ENCODE results near the gene ICAM1. TPM values are rescaled to one million over a fixed set of nuclear protein-coding genes. Genes with fewer than 3 reads are reported as not detected.

ICAM1 gene
- total RNA-seq, 1 experiment from 2014 or later, result 136 TPM

GRCh38 chr19:10329555-10329954 is 58.6 kb downstream of the ICAM1 start:
- H3K27ac ChIP-seq (ENCODE audit: low read length), result no peak overlapping the region
- ATAC-seq (no peak), DNase-seq (ENCODE audit: low read depth, low spot score) (no peak)
- in situ Hi-C loops (cut with HindIII; ENCODE audit: low pct_unique_long_range_greater_than_20kb, low sequenced_read_pairs) (no loop called here), intact Hi-C loops (cut with micrococcal nuclease; ENCODE audit: unreplicated experiment) (no loop called here)
- no peaks in the 10 kb centered on the region for H3K27me3 ChIP-seq (ENCODE audit: control insufficient read depth, insufficient read depth, low read length)
- no TSS peak for BruUV-seq (replicated peaks)
- POLR2A ChIA-PET, result no interaction called here
- CTCF ChIA-PET, result no interaction called here
- peaks cover 12% of the 10 kb centered on the region for H3K36me3 ChIP-seq (ENCODE audit: control insufficient read depth, insufficient read depth, low read length)
- no peak overlapping the region for H3K4me3 ChIP-seq (ENCODE audit: low read depth in 2 of 2, low read length in 2 of 2)
- H3K4me1 ChIP-seq (ENCODE audit: control insufficient read depth, insufficient read depth, low read length), result peaks cover 5% of the 10 kb centered on the region; the same call in 1 of the 2 replicates
- TF ChIP-seq POLR2AphosphoS5 (IDR thresholded peaks at IDR 0.05; ENCODE audit: low read depth, low read length) (no peak), TCF7L2 (IDR thresholded peaks at IDR 0.05; ENCODE audit: low read depth, low read length) (no peak), CTCF (IDR thresholded peaks at IDR 0.05) (no peak), SIN3A (IDR thresholded peaks at IDR 0.05; ENCODE audit: borderline replicate concordance, insufficient read depth, low read depth, low read length) (no peak)
- TF ChIP-seq, protein P1, sequence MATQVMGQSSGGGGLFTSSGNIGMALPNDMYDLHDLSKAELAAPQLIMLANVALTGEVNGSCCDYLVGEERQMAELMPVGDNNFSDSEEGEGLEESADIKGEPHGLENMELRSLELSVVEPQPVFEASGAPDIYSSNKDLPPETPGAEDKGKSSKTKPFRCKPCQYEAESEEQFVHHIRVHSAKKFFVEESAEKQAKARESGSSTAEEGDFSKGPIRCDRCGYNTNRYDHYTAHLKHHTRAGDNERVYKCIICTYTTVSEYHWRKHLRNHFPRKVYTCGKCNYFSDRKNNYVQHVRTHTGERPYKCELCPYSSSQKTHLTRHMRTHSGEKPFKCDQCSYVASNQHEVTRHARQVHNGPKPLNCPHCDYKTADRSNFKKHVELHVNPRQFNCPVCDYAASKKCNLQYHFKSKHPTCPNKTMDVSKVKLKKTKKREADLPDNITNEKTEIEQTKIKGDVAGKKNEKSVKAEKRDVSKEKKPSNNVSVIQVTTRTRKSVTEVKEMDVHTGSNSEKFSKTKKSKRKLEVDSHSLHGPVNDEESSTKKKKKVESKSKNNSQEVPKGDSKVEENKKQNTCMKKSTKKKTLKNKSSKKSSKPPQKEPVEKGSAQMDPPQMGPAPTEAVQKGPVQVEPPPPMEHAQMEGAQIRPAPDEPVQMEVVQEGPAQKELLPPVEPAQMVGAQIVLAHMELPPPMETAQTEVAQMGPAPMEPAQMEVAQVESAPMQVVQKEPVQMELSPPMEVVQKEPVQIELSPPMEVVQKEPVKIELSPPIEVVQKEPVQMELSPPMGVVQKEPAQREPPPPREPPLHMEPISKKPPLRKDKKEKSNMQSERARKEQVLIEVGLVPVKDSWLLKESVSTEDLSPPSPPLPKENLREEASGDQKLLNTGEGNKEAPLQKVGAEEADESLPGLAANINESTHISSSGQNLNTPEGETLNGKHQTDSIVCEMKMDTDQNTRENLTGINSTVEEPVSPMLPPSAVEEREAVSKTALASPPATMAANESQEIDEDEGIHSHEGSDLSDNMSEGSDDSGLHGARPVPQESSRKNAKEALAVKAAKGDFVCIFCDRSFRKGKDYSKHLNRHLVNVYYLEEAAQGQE (IDR thresholded peaks at IDR 0.05; ENCODE audit: insufficient read depth in 1 of 2, low read depth in 2 of 2, low read length in 1 of 2), result no peak
- no peaks in the 10 kb centered on the region for H3K9me3 ChIP-seq (ENCODE audit: control insufficient read depth, insufficient read depth, low read depth, low read length)

DNA sequence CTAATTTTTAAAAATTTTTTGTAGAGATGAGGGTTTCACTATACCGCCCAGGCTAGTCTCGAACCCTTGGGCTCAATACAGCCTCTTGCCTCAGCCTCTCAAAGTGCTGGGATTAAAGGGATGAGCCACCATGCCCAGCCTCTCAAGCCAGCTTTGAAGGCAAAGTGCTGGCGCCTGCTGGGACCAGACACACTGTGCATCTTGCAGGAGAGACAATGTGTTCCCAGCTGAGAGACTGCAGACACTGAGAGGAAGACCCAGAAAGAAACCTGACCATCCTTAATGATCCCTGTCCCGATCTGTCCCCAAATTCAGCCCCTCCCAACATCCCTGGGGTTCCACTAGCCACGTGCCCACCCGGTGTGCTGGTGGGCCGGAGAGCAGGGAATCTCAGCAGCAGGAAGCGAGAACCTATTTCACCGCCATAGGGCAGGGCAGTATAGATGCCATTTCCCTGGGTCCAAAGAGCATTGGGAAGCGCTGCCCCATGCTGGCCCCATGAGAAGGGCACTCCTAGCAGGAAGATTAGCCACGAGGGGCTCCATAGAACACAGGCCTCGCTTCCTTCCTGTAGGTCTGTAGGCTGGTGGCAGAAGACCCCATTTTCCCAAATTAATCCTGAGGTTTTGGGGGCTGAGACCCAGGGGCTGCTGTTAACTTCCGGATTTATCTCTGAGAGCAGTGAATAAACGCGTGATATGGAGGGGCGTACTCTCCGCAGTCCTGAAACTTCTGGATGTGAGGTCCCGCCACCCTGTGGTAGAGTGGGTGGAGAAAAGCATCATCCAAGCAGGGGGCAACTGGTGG is 61.4 kb downstream of the ICAM1 start:
- BruUV-seq (replicated peaks), result TSS peak; percentile 92
- ChIA-PET POLR2A (interaction anchor here (0.7 kb wide), 1 partner anchor 34 kb away, joined by 6 read pairs; no protein-coding TSS in a partner anchor), CTCF (no interaction called here)
- no peak for TF ChIP-seq POLR2AphosphoS5 (IDR thresholded peaks at IDR 0.05; ENCODE audit: low read depth, low read length)
- Histone ChIP-seq H3K27me3 (ENCODE audit: control insufficient read depth, insufficient read depth, low read length) (no peaks in the 10 kb centered on the region), H3K9me3 (ENCODE audit: control insufficient read depth, insufficient read depth, low read depth, low read length) (no peaks in the 10 kb centered on the region), H3K4me3 (ENCODE audit: low read depth in 2 of 2, low read length in 2 of 2) (peak overlapping the region; percentile 78 to 86), H3K36me3 (ENCODE audit: control insufficient read depth, insufficient read depth, low read length) (peaks cover 12% of the 10 kb centered on the region), H3K4me1 (ENCODE audit: control insufficient read depth, insufficient read depth, low read length) (peaks cover 10% of the 10 kb centered on the region), H3K27ac (ENCODE audit: low read length) (peak overlapping the region; percentile 87)
- intact Hi-C loops (cut with micrococcal nuclease; ENCODE audit: unreplicated experiment) (no loop called here), in situ Hi-C loops (cut with HindIII; ENCODE audit: low pct_unique_long_range_greater_than_20kb, low sequenced_read_pairs) (no loop called here)
- no peak for ATAC-seq
- no peak for DNase-seq (ENCODE audit: low read depth, low spot score)

Measured in Panc1 (cell line).